GM19239 (cell line): ENCODE results near the gene CRYZ.
"Not testable (repeated sequence)": the region's sequence is repeated elsewhere in the genome, so short reads cannot be mapped to it uniquely, and the experiment has no call there.

Experiments
- DNase-seq: peaks from one replicate; pipeline ENCODE4 v3.0.0; 2011; ENCODE audit warnings: low spot score; ENCODE audit not compliant: insufficient read length
- FAIRE-seq: peaks from 2 replicates; lab custom pipeline; 2011; peaks lifted over from hg19 to GRCh38; lab: Jason Lieb, UNC

The CRYZ gene

GRCh38 chr1:74686928-74687327 lies 45.9 kb downstream of the CRYZ start:
- DNase-seq: no peak
- FAIRE-seq: no peak

- FAIRE-seq: no peak
These were observed 48.5 kb downstream of the CRYZ start for GRCh38 chr1:74684301-74684700.

GRCh38 chr1:74683656-74684055 lies 49.2 kb downstream of the CRYZ start:
- no peak for FAIRE-seq
- no peak for DNase-seq

More at GRCh38 chr1:74684301-74684700, 48.5 kb downstream of the CRYZ start:
- DNase-seq: no peak

GRCh38 chr1:74681851-74682250 lies 51.0 kb downstream of the CRYZ start:
- FAIRE-seq (no peak), DNase-seq (no peak)

GRCh38 chr1:74681449-74681848 lies 51.4 kb downstream of the CRYZ start:
- no peak for DNase-seq

GRCh38 chr1:74681001-74681400 lies 51.8 kb downstream of the CRYZ start:
- DNase-seq (no peak), FAIRE-seq (no peak)

More at GRCh38 chr1:74681449-74681848, 51.4 kb downstream of the CRYZ start:
- peak; percentile 85 for FAIRE-seq

GRCh38 chr1:74679811-74680210 lies 53.0 kb downstream of the CRYZ start:
- DNase-seq (no peak), FAIRE-seq (no peak)

GRCh38 chr1:74677926-74678325 lies 54.9 kb downstream of the CRYZ start:
- no peak for FAIRE-seq
- no peak for DNase-seq

GRCh38 chr1:74674278-74675048 lies 58.4 kb downstream of the CRYZ start:
- FAIRE-seq: no peak
- DNase-seq: no peak

- FAIRE-seq (no peak), DNase-seq (no peak)
These were observed 59.3 kb downstream of the CRYZ start, which contains the start of gene ERICH3 for GRCh38 chr1:74673351-74674111. Gene ERICH3, minus strand, starts transcription at chr1:74673792. Its CDS starts 273 bp downstream, at chr1:74673519.

GRCh38 chr1:74670866-74671265 lies 62.0 kb downstream of the CRYZ start:
- DNase-seq, FAIRE-seq: not testable (repeated sequence)
